ENCODE results near the gene ACO2.

Gene ACO2

DNA sequence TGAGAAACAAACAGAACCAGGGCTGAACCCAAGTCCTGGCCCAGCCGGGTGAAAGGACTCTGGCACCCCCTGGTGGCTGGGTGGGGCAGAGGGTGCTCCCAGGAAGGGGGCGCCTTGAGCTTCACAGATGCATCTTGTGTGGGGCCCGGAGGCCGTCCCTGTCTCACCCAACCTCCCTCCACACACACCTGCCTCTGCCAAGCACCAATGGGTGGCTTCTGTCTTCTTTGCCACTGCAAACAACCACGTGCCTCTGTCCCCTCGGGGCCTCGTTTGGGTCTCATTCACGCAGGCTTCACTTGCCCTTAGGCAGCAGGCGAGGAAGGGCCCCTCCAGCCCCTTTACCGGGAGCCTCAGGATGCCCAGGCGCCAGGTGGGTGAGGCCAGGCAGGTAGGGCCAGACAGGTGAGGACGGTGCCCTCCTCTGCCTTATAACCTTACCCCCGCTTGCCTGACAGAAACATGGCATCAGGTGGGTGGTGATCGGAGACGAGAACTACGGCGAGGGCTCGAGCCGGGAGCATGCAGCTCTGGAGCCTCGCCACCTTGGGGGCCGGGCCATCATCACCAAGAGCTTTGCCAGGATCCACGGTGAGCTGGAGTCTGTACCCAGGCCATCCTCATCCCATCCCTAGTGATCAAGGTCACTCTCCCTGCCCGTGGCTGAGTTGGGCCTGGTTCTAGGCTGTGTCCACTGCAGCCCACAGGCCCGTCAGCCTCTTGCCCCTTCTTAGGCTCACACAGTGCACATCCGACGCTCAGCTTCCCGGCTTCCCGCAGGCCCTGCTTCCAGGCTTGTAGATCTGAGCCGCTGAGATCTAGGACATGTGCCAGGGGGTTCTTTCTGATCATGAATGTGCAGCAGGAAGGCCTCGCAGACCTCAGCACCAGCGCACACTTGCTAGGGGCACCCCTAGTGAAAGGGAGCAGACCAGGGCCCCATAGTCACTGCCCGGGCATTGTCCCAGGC, 58.2 kb downstream of the ACO2 start:
- no peaks in the 10 kb centered on the region for H3K27me3 ChIP-seq (ENCODE audit: insufficient read depth, low read length, poor library complexity, severe bottlenecking)
- no peaks in the 10 kb centered on the region for H3K9me2 ChIP-seq (replicated peaks; ENCODE audit: low read depth, low read length)
- H3K36me3 ChIP-seq (ENCODE audit: insufficient read depth, low read length) = peaks cover 58% of the 10 kb centered on the region; the same call in 1 of the 2 replicates
- no peaks in the 10 kb centered on the region for H4K20me1 ChIP-seq (ENCODE audit: insufficient read depth, low read length, poor library complexity, severe bottlenecking)
- H3K4me3 ChIP-seq (ENCODE audit: low read length, poor library complexity, severe bottlenecking) = no peak overlapping the region
- H3K9me3 ChIP-seq (ENCODE audit: insufficient read depth, low read depth, low read length) = no peaks in the 10 kb centered on the region
- H3K4me1 ChIP-seq (ENCODE audit: insufficient read depth, low read length, poor library complexity, severe bottlenecking) = no peaks in the 10 kb centered on the region
- H3F3A ChIP-seq (ENCODE audit: low read depth) = no peaks in the 10 kb centered on the region
- H3K79me2 ChIP-seq (ENCODE audit: insufficient read depth, low read length) = no peaks in the 10 kb centered on the region
- H3K4me2 ChIP-seq (ENCODE audit: low read depth, low read length, poor library complexity, severe bottlenecking) = no peak overlapping the region
- no peak overlapping the region for H2AFZ ChIP-seq (ENCODE audit: low read length)
- TF ChIP-seq EZH2phosphoT487 (IDR thresholded peaks at IDR 0.05; ENCODE audit: borderline replicate concordance) = no peak
- TF ChIP-seq, protein P1, sequence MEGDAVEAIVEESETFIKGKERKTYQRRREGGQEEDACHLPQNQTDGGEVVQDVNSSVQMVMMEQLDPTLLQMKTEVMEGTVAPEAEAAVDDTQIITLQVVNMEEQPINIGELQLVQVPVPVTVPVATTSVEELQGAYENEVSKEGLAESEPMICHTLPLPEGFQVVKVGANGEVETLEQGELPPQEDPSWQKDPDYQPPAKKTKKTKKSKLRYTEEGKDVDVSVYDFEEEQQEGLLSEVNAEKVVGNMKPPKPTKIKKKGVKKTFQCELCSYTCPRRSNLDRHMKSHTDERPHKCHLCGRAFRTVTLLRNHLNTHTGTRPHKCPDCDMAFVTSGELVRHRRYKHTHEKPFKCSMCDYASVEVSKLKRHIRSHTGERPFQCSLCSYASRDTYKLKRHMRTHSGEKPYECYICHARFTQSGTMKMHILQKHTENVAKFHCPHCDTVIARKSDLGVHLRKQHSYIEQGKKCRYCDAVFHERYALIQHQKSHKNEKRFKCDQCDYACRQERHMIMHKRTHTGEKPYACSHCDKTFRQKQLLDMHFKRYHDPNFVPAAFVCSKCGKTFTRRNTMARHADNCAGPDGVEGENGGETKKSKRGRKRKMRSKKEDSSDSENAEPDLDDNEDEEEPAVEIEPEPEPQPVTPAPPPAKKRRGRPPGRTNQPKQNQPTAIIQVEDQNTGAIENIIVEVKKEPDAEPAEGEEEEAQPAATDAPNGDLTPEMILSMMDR (conservative IDR thresholded peaks at IDR 0.05; ENCODE audit: low read length) = peak; percentile 95
- no peak overlapping the region for H3K9ac ChIP-seq (ENCODE audit: low read depth, low read length, poor library complexity, severe bottlenecking)

DNA sequence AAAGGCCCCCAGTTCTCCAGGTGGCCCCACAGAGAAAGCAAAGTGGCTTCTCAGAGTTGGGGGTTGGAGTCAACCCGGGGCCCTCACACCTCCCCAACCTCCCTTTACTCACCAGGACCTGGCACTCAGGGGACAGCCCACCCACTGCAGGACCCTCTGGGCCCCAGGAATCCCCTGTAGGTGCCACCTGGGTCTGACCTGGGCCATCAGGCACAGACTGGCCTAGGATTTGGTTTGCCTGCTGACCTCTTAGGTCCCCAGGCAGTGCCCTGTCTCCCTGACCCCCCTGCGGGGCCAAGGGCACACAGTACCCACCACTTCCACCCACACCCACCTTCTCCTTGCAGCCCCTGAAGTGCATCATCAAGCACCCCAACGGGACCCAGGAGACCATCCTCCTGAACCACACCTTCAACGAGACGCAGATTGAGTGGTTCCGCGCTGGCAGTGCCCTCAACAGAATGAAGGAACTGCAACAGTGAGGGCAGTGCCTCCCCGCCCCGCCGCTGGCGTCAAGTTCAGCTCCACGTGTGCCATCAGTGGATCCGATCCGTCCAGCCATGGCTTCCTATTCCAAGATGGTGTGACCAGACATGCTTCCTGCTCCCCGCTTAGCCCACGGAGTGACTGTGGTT, 59.3 kb downstream of the ACO2 start:
- Histone ChIP-seq H3K4me3 (ENCODE audit: low read length, poor library complexity, severe bottlenecking) (no peak overlapping the region), H3K4me2 (ENCODE audit: low read depth, low read length, poor library complexity, severe bottlenecking) (no peak overlapping the region), H2AFZ (ENCODE audit: low read length) (no peak overlapping the region), H3K9me2 (replicated peaks; ENCODE audit: low read depth, low read length) (no peaks in the 10 kb centered on the region), H4K20me1 (ENCODE audit: insufficient read depth, low read length, poor library complexity, severe bottlenecking) (peaks cover 6% of the 10 kb centered on the region), H3K79me2 (ENCODE audit: insufficient read depth, low read length) (no peaks in the 10 kb centered on the region), H3K9ac (ENCODE audit: low read depth, low read length, poor library complexity, severe bottlenecking) (no peak overlapping the region), H3K9me3 (ENCODE audit: insufficient read depth, low read depth, low read length) (no peaks in the 10 kb centered on the region), H3K4me1 (ENCODE audit: insufficient read depth, low read length, poor library complexity, severe bottlenecking) (no peaks in the 10 kb centered on the region), H3K36me3 (ENCODE audit: insufficient read depth, low read length) (peaks cover 62% of the 10 kb centered on the region; the same call in 1 of the 2 replicates), H3K27me3 (ENCODE audit: insufficient read depth, low read length, poor library complexity, severe bottlenecking) (no peaks in the 10 kb centered on the region), H3F3A (ENCODE audit: low read depth) (no peaks in the 10 kb centered on the region)
- TF ChIP-seq, protein P1 (conservative IDR thresholded peaks at IDR 0.05; ENCODE audit: low read length) = no peak
- TF ChIP-seq EZH2phosphoT487 (IDR thresholded peaks at IDR 0.05; ENCODE audit: borderline replicate concordance) = no peak

DNA sequence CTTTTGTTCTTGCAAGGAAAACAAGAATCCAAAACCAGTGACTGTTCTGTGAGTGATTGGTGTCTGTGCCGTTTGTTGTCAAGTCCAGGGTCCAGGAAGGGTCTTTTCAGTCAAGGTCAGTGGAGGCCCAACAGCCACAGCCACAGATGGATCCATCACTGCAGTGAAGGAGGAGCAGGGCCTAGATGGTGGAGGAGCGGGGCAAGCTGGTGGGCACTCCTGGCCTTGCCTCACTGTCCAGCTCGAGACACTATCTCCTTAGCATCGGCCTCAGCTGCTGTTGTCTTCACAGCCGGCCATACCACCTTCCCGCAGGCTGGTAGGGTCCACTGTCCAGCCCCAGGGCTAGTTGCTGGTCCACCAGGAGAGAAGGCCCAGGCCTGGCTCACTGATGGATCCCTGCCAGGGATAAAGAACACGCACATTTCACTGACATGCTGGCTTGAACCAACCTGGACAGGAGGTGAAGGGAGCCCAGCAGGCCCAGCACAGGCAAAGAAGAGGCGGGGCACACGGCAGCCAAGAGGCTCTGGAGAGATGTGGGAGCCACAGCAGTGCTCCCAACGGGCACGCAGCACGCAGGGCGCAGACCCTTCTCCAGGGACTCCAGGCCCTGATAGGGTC, 60.1 kb downstream of the ACO2 start:
- H3K4me3 ChIP-seq (ENCODE audit: low read length, poor library complexity, severe bottlenecking) = no peak overlapping the region
- H2AFZ ChIP-seq (ENCODE audit: low read length) = no peak overlapping the region
- peaks cover 62% of the 10 kb centered on the region; the same call in 1 of the 2 replicates for H3K36me3 ChIP-seq (ENCODE audit: insufficient read depth, low read length)
- no peak overlapping the region for H3K4me2 ChIP-seq (ENCODE audit: low read depth, low read length, poor library complexity, severe bottlenecking)
- no peaks in the 10 kb centered on the region for H3K27me3 ChIP-seq (ENCODE audit: insufficient read depth, low read length, poor library complexity, severe bottlenecking)
- no peaks in the 10 kb centered on the region for H3F3A ChIP-seq (ENCODE audit: low read depth)
- peaks cover 6% of the 10 kb centered on the region for H4K20me1 ChIP-seq (ENCODE audit: insufficient read depth, low read length, poor library complexity, severe bottlenecking)
- H3K79me2 ChIP-seq (ENCODE audit: insufficient read depth, low read length) = no peaks in the 10 kb centered on the region
- H3K9ac ChIP-seq (ENCODE audit: low read depth, low read length, poor library complexity, severe bottlenecking) = no peak overlapping the region
- no peaks in the 10 kb centered on the region for H3K9me3 ChIP-seq (ENCODE audit: insufficient read depth, low read depth, low read length)
- TF ChIP-seq, protein P1 (conservative IDR thresholded peaks at IDR 0.05; ENCODE audit: low read length) = no peak
- no peak for TF ChIP-seq EZH2phosphoT487 (IDR thresholded peaks at IDR 0.05; ENCODE audit: borderline replicate concordance)
- H3K4me1 ChIP-seq (ENCODE audit: insufficient read depth, low read length, poor library complexity, severe bottlenecking) = no peaks in the 10 kb centered on the region
- no peaks in the 10 kb centered on the region for H3K9me2 ChIP-seq (replicated peaks; ENCODE audit: low read depth, low read length)
